GM21576 (cell line): ENCODE measurements around the gene ANKRD22.

Source experiments
- ATAC-seq: cut with Tn5 transposase; IDR thresholded peaks from one replicate; pipeline ENCODE4 v1.9.1; 2021; ENCODE audit warnings: mild to moderate bottlenecking, moderate library complexity; ENCODE audit not compliant: unreplicated experiment

The ANKRD22 gene

DNA sequence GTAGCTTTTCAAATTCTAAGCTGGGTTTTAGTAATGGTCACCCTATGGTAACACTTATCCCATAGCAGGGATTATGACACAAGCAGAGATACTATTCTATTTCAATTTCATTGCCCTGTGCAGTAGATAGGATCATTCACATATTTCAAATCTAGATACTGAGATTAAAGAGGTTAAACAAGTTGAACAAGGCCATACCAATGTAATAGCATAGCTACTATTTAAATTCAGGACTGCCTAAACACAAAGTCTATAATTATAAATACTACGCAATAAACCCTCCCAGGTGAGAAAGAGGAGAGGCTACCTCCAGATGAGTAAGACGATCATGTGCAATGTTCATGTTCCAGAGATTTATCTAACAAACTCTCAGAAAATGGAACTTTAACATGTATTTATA is 48.0 kb downstream of the ANKRD22 start:
- no peak for ATAC-seq

DNA sequence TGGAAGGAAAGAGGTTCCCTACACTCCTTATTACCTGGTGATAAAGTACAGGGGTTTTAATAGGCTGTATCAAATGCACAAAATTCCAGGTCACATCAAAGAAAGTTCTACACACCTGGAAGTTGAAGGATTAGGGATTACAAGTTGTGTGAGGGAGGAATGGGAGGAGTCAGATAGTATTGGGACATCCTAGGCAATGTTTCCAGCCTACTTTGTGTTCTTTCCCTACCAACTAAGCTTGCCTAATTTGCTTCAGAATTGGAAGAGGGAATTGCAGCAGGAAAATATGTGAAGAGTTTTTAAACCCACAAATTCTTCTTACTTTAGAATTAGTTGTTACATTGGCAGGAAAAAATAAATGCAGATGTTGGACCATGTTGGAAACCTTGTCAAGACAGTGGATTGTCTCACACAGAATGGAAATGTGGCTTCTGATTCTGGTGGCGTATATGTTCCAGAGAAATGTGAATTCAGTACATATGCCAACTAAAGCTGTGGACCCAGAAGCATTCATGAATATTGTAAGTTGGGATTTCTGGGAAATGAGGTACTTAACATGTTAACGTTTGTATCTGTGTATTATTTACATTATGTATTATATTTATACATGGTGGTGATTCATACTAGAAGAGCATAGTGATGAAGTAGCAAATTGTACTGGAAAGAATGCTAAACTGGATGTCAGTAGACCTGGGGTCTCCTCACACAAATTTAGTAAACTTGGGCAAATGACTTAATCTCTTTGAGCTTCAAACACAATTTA is 48.9 kb downstream of the ANKRD22 start, which contains the start of gene LIPM:
Gene LIPM (plus strand): TSS at position 208 of the 763 bp plus-strand sequence. CDS start 167 bp downstream, at position 375.
- no peak for ATAC-seq

DNA sequence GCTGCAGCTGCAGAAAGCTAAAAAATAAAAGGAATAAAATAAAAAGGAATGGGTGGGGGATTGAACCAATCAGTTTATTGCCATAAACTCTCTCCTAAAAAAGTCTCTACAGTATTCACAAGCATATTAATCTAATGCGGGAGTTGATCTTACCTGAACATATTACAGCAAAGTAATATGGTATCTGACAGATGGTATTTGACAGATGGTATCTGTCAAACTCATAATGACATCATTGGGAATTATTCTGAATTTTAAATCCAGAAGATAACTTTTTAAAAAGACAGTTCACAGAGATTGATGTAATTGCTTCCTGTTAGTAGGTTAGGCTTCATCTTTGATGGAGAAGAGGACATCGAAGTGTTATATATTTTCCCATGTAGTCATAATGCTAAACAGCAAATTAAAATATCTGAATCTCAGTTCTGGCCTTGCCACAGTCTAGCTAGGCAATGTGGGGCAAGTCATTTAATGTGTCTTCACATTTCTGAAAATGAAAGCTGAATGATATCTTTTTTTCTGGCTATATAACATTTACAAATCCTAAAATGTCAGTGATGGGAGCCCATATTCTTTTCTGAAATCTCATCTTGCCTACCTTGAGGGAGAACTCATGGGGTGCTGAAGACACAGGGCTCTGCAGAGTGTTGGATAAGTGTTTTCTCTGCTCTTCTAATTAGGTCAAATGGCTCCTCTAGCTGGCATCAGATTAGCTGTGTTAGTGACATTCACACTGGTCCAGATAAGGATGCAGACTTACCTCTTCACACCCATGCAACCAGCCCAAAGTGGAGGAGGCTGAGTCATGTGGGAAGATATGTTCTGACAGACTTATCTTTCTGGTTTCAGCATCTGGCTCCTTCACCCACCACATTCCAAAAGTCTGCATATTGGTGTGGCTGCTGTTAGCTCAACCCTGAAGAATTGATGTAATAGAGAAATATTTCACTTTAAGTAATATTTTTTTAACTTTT is 51.2 kb downstream of the ANKRD22 start:
- ATAC-seq, result no peak

DNA sequence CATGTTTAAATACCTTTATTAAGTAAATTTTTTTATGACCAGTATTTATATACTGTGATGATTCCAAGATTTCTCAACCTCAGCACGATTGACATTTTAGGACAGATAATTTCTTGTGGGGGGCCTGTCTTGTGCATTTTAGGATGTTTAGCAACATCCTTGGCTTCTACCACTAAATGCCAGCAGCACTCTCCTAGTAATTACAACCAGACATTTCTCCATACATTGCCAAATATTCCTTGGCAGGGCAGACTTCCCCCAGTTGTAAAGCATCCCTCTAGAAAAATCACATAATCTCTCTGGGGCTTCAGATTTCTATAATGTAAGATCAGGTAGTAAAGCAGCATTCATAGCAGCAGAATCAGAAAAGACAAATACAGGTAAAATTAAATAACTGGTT is 56.9 kb downstream of the ANKRD22 start:
- ATAC-seq, result no peak

DNA sequence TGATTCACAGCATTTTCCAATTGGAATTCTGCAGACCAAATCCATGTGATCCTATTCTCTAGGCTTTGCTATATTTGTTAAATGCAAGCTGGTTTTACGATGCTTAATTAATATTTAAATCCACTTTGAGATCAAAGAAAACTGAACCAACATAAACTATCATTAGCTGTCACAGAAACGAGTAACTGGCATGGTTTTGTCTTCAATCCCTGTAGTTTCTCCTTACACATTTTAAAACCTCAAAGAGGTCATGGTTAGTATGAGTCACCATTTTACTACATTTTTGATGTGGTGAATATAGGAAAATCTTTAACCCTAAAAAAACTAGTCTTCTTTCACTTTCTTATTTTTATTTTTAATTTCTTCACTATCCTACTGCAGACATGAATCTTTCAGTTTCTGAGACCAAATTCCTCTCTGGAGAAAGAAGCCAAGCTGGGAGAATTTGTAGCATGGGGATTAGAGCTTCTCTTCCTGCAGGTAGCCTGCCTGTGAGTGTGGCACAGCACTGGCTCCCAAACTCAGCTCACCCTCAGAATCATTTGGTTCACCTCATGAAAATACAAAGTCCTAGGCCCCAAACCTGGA is 57.8 kb downstream of the ANKRD22 start:
- no peak for ATAC-seq

DNA sequence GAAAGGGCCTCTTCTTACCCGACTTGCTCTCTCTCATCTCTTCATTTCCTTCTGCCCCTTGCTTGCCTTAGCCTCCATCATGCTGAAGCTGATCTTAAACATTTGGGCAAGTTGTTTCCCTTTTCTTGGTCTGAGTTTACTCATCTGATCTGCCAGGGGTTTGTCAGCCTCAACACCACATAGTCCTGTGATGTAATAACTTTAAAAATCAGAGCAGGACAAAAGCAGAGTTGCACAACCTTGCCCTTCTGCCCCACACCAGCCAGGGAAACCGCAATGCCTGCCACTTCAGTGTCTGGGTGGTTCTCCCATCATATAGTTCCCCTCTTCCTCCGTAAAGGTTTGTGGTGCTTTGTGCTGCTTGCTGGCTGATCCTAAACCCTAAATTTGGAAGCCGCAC is 59.0 kb downstream of the ANKRD22 start:
- no peak for ATAC-seq

DNA sequence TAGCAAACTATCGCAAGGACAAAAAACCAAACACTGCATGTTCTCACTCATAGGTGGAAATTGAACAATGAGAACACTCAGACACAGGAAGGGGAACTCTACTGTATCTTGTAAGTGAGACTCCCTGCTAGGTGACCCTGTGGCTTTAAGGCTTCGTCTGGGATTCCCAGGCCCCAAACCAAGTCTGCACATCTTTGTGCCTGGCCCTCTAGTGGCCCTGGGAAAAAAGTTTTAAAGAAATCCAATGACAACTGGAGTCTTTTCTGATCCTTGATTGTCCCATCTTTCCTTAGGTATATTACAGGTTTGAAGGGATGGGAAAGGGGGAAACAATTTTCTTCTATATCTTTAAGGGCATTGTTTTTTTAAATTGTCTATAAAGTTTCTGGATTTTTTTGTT is 59.7 kb downstream of the ANKRD22 start:
- no peak for ATAC-seq

DNA sequence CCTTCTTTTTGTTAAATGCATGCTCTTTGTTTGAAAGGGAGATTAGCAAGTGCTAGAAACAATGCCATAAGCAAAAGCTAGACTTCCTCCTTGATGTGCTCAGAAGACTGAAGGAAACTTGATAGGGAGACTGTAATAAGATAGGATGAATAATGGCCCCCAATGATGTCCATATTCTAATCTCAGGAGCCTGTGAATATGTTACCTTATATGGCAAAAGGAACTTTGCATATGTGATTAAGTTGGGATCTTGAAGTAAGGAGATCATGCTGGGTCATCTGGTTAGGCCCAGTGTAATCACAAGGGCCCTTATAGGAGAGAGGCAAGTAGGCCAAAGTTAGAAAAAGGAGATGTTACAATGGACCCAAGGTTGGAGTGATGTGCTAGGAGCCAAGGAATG is 62.7 kb downstream of the ANKRD22 start:
- ATAC-seq, result no peak

DNA sequence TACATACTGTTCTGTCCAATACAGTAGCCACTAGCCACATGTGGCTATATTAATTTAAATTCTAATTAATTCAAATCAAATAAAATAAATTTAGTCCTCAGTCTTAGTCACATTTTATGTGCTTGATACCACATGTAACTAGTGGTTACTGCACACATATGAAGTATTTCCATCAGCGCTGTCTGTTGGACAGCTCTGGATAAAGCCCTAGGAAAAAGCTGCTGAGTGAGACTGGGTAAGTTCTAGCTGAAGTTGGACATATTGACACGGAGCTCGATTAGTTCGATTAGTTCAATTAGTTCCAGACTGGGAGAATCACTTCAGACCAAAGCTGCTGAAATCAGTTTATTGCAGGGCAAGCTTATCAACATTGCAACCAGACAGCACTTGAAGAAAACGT is 64.2 kb downstream of the ANKRD22 start:
- no peak for ATAC-seq

DNA sequence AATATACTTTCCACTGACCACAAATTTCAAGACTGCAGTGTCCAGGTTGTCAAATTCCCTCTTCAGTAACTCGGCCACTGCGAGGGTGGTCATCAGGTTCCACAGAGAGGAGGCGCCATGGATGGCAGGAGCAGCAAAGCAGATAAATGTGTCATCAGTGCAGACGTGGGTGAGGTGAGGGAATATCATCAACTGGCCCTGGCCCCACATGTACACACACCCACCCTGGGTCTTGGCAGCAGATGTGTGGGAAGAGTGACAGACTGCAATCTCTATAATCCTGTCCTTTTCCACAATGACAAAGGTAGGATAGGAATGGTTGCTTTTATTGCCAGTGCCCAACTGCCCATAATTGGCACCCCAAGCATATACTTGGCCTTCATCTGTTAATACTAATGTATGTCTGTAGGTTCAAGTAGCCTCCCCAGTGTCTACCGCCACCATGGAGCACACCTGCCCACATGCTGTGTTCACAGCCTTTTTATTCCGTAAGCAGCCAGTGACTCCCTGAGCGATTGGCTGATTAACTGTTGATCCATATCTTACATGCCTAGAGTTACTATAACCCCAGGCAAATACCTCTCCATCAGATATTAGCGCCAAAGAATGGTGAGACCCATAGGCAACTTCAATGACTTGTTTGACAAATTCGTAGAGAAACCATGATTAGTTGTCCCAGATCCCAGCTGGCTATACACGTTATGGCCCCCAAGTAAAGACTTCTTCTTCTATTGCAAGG is 65.4 kb downstream of the ANKRD22 start:
- no peak for ATAC-seq

DNA sequence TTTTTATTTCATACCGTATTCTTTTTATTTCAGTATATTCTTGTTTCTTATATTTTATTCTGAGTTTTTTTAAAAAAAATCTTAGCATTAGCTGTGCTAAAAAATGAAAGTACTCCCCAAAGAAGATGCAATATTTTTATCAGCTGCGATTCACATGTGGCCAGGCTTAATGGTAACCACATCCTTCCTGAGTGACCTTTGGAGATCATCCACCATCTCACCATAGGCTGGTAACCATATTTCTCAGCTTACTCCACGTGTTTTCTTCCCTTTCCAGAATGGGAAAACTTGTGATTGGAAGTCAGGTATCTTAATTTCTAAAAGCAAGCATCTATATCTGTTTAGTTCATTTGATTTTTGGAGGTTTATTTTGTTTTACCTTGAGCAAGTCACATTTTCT is 67.9 kb downstream of the ANKRD22 start:
- no peak for ATAC-seq

DNA sequence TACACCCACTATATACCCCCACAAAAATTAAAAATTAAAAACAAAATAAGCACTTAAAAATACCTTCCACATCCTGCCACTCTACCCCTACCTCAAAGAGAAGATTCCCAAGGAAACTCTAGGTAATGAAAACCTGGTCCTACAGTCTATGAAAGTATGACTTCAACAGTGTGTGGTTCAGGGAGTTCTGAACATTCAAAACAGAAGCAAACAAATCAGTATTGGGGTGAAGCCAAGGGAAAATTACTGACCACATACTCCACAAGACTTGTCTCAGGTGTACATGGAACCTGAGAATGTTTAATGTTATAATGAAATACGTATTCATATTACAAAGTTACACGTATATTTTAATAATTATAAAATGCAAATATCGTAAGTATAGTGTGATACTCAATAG is 69.4 kb downstream of the ANKRD22 start:
- no peak for ATAC-seq

DNA sequence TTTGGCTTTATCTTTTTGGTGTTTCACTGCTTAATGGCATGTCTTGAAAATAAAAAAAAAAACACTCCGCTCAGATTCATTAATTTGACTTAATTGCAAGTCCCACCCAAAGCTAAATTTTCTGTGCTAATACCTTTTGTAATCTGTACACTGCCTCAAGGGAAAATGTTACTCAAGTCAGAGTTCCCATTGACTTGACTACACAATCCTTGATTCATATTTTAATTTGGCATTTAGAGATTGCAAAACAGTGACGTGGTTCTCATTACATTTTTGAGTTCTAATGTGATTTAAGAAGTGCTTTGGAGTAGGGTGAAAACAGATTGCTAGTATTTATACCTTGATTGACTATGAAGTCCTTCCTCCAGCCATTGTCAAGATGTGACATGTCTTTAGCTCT is 70.4 kb downstream of the ANKRD22 start:
- ATAC-seq, result no peak
